GM18499 (cell line): Measurements from ENCODE around the gene CNTNAP1.
"Not testable (repeated sequence)": the region's sequence is repeated elsewhere in the genome, so short reads cannot be mapped to it uniquely, and the experiment has no call there.

Experiments
- ATAC-seq: cut with Tn5 transposase; IDR thresholded peaks from one replicate; pipeline ENCODE4 v1.9.1; 2021; ENCODE audit warnings: moderate number of reproducible peaks; ENCODE audit not compliant: insufficient read depth, unreplicated experiment

CNTNAP1 gene

GRCh38 chr17:42681976-42682721, at the start of gene CNTNAP1:
TSS of gene CNTNAP1 (plus strand) at chr17:42682531. CDS start at chr17:42682830, 299 bp downstream.
- ATAC-seq, result no peak

- no peak for ATAC-seq
Measured at GRCh38 chr17:42632949-42633444, 49.3 kb upstream of the CNTNAP1 start.

GRCh38 chr17:42639525-42640113, 42.7 kb upstream of the CNTNAP1 start:
- no peak for ATAC-seq

- ATAC-seq, result no peak
Measured at GRCh38 chr17:42640121-42640520, 42.2 kb upstream of the CNTNAP1 start.

GRCh38 chr17:42642336-42642735, 40.0 kb upstream of the CNTNAP1 start:
- ATAC-seq, result no peak

GRCh38 chr17:42647778-42648177, 34.6 kb upstream of the CNTNAP1 start:
- ATAC-seq, result no peak

GRCh38 chr17:42651392-42651791, 30.9 kb upstream of the CNTNAP1 start:
- ATAC-seq, result no peak

GRCh38 chr17:42653179-42654124, 28.9 kb upstream of the CNTNAP1 start:
- no peak for ATAC-seq

- ATAC-seq, result no peak
Measured at GRCh38 chr17:42655528-42655927, 26.8 kb upstream of the CNTNAP1 start.

GRCh38 chr17:42657824-42658588, 24.3 kb upstream of the CNTNAP1 start:
- ATAC-seq, result no peak

GRCh38 chr17:42659079-42659931, 23.0 kb upstream of the CNTNAP1 start, which contains the start of gene TUBG2:
TSS of gene TUBG2 (plus strand) at chr17:42659284. CDS start at chr17:42659504, 220 bp downstream.
- ATAC-seq, result no peak

GRCh38 chr17:42659932-42660274, 22.4 kb upstream of the CNTNAP1 start:
- ATAC-seq, result not testable (repeated sequence)

- ATAC-seq, result no peak
Measured at GRCh38 chr17:42660692-42661345, 21.5 kb upstream of the CNTNAP1 start.

- no peak for ATAC-seq
Measured at GRCh38 chr17:42665581-42666001, 16.7 kb upstream of the CNTNAP1 start.

GRCh38 chr17:42666126-42666525, 16.2 kb upstream of the CNTNAP1 start:
- not testable (repeated sequence) for ATAC-seq

GRCh38 chr17:42667088-42667951, 15.0 kb upstream of the CNTNAP1 start:
- ATAC-seq, result no peak

- no peak for ATAC-seq
Measured at GRCh38 chr17:42669705-42669976, 12.7 kb upstream of the CNTNAP1 start.
